Measurements from ENCODE around the gene FAT1. TPM values are rescaled to one million over a fixed set of nuclear protein-coding genes. Genes with fewer than 3 reads are reported as not detected.

Gene FAT1
- total RNA-seq, 1 experiment from 2014 or later: 172 TPM

DNA sequence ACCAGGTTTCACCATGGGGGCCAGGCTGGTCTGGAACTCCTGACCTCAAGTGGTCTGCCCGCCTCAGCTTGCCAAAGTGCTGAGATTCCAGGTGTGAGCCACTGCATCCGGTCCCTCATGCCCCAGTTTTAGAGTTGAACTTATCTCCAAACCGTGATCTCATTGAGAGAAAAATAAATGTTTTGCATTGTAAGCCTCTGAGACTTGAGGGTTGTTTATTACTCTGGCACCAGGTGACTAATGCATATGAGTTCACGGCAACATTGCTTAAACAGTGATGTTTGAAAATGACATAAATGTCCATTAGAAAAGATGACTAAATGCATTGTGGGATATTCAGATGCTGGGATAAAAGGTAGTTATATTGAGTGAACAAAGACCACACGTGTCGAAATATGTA lies 22.9 kb upstream of the FAT1 start (continued):
- no peak for TF ChIP-seq MAX (CRISPR knock-in tag; IDR thresholded peaks at IDR 0.05)
- no peak for TF ChIP-seq ATF6 (CRISPR knock-in tag; IDR thresholded peaks at IDR 0.05)
- no peak for TF ChIP-seq STAT6 (CRISPR knock-in tag; conservative IDR thresholded peaks at IDR 0.05; ENCODE audit: low read depth)
- no peak for TF ChIP-seq NR1H2 (CRISPR knock-in tag; IDR thresholded peaks at IDR 0.05)

DNA sequence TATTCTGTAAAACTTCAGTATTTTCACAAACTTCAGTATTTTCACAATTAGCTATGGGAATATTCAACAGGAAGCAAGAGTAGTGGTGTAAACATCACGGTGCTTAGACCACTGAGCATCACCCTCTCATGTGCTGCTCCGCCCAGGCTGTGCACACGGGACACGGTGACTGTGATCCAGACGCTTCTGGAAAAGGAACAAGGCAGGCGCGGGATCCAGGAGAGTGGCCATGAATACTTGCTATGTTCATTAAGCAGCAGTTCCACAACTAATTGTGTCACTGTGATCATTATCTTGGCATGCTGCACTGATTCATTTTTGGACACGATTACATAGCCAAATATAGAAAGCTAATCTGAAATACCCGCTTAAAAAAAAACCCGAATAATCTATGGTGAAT lies 19.6 kb upstream of the FAT1 start:
- ATAC-seq: no peak
- Mint-ChIP-seq H3K4me1 (no peaks in the 10 kb centered on the region), H3K4me3 (no peak overlapping the region)

DNA sequence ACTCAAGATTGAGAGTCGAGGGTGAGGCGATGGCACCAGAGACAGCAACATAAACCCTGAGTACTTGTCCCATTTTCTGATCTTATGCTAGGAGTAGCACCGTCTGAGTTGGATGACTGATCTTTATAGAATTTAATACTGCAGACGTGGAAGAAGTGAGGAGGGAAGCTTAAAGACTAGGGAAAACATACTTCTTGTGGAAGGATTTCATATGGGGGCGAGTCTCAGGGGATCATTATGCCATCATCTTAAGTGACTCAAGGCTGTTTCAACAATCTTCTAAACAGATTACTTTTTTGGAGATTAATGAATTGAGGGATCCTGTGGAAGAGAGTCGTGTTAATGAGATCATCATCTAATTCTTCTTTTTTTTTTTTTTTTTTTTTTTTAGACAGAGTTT lies 17.2 kb upstream of the FAT1 start:
- ChIA-PET POLR2A (no interaction called here), CTCF (interaction anchor here (0.7 kb wide), 1 partner anchor 1236 kb away, joined by 4 read pairs; no protein-coding TSS in a partner anchor)
- Mint-ChIP-seq H3K36me3 (no peaks in the 10 kb centered on the region), H3K4me1 (peaks cover 2% of the 10 kb centered on the region; the same call in 1 of the 2 replicates), H3K27ac (no peak overlapping the region), H3K27me3 (ENCODE audit: low read depth) (no peaks in the 10 kb centered on the region), H3K4me3 (no peak overlapping the region), H3K9me3 (no peaks in the 10 kb centered on the region)
- ATAC-seq (no peak), DNase-seq (ENCODE audit: low spot score) (no peak)
- TF ChIP-seq ZNF219 (CRISPR knock-in tag; IDR thresholded peaks at IDR 0.05; ENCODE audit: borderline replicate concordance) (no peak), ERG (CRISPR knock-in tag; IDR thresholded peaks at IDR 0.05) (no peak), GTF2I (CRISPR knock-in tag; conservative IDR thresholded peaks at IDR 0.05) (no peak), GABPB1 (CRISPR knock-in tag; IDR thresholded peaks at IDR 0.05) (no peak)
- TF ChIP-seq, protein P1, sequence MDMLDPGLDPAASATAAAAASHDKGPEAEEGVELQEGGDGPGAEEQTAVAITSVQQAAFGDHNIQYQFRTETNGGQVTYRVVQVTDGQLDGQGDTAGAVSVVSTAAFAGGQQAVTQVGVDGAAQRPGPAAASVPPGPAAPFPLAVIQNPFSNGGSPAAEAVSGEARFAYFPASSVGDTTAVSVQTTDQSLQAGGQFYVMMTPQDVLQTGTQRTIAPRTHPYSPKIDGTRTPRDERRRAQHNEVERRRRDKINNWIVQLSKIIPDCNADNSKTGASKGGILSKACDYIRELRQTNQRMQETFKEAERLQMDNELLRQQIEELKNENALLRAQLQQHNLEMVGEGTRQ (CRISPR knock-in tag; IDR thresholded peaks at IDR 0.05): no peak

More for the DNA sequence above, 19.6 kb upstream of the FAT1 start:
- Mint-ChIP-seq H3K36me3 (no peaks in the 10 kb centered on the region), H3K27ac (no peak overlapping the region), H3K27me3 (ENCODE audit: low read depth) (no peaks in the 10 kb centered on the region), H3K9me3 (no peaks in the 10 kb centered on the region)
- ChIA-PET CTCF (no interaction called here), POLR2A (no interaction called here)
- DNase-seq (ENCODE audit: low spot score): no peak
- no peak for TF ChIP-seq ZNF671 (CRISPR knock-in tag; IDR thresholded peaks at IDR 0.05)
- no peak for TF ChIP-seq EMX1 (CRISPR knock-in tag; IDR thresholded peaks at IDR 0.05)
- TF ChIP-seq ELF4 (CRISPR knock-in tag; IDR thresholded peaks at IDR 0.05; ENCODE audit: low read depth): no peak
- no peak for TF ChIP-seq CREM (CRISPR knock-in tag; IDR thresholded peaks at IDR 0.05)
- no peak for TF ChIP-seq AFF4 (CRISPR knock-in tag; IDR thresholded peaks at IDR 0.05; ENCODE audit: borderline replicate concordance)
- no peak for TF ChIP-seq ZNF317 (CRISPR knock-in tag; IDR thresholded peaks at IDR 0.05; ENCODE audit: borderline replicate concordance, low read depth)

Measured in WTC11 (cell line).